ENCODE data around the gene TNNT3.

- TF ChIP-seq POLR2A (IDR thresholded peaks at IDR 0.05) (no peak), CTCF (IDR thresholded peaks at IDR 0.05) (no peak)
These were observed 24.5 kb downstream of the TNNT3 start for GRCh38 chr11:1943977-1944376.

Measured in testis (tissue), 2 donors.